HK-2 (cell line): ENCODE data around the gene CCDC91.

Source experiments
- DNase-seq: peaks from one replicate; pipeline ENCODE4 v3.0.0-alpha.2; 2018; ENCODE audit not compliant: unreplicated experiment

Gene CCDC91, protein sequence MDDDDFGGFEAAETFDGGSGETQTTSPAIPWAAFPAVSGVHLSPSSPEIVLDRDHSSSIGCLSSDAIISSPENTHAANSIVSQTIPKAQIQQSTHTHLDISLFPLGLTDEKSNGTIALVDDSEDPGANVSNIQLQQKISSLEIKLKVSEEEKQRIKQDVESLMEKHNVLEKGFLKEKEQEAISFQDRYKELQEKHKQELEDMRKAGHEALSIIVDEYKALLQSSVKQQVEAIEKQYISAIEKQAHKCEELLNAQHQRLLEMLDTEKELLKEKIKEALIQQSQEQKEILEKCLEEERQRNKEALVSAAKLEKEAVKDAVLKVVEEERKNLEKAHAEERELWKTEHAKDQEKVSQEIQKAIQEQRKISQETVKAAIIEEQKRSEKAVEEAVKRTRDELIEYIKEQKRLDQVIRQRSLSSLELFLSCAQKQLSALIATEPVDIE

DNA sequence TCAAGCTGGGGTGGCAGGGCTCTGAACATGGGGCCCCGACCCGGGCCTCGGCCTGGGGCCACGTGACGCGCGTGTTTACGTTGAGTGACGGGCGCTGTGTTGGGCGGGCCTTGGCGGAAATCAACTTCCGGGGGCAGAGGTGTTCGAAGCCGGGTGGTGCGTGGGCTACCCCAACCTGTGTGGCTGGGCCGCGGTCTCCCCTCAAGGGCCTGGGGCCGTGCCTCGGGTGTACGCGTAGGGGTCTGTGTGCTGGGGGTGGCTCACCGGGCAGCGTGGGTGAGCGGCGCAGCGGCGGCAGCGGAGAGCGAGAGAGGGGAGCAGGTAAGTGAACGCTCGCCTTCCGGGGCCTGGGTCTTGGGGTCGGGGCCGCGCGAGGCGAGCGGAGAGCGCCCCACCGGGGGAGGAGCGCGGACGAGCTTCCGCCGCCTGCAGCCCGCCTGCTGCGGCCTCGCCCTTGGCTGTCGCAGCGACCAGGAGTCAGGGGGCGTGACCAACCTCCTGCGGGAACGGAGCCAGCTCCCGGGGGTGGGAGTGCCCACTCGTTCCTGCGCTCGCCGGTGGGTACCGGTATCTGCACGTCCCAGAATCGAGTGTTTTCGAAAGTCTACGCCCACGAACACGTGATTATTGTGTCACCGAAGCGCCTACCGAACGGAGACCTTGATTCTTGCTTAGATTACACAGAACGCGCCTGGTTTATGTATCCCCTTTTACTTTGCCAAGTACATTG lies at the start of gene CCDC91:
CCDC91 (plus strand) TSS at position 136 of the 730 bp plus-strand sequence. CDS start 66,760 bp downstream, outside the sequence.
- DNase-seq, result peak; percentile 84

DNA sequence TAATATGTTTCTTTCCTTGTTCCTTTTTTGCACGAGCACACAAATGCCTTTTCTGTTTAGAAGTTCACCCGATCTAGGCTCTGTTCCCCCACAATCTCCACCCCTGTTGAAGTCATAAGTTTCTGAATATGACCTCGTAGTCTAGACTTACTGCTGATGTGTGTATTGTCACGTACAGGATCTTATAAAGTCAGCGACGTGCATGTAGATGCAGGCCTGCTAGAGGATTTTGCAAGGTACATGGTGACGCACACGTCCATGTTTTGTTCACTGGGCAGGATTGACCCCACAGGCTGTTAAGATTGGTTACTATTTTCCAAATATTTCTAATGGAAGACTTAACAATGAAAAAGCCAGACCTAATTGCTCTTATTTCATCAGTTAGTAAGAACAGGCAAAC lies 46.2 kb upstream of the CCDC91 start:
- no peak for DNase-seq

DNA sequence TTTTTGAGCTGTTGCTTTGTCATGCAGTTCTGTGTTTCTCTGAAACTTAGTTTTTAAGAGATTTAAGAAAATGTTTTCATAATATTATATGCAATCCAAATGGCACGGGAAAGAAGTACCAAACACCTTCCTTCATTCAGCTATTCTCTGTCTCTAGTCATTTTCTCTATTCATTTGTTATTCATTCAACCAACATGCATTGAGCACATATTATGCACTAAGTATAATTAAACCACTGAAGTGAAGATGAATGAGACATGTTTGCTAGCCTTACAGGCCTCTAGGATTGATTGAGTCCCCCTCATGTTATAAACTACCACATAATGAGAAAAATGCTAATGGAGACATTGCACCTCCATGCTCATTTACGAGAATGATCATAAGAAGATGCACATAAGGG lies 45.7 kb upstream of the CCDC91 start:
- DNase-seq, result no peak

DNA sequence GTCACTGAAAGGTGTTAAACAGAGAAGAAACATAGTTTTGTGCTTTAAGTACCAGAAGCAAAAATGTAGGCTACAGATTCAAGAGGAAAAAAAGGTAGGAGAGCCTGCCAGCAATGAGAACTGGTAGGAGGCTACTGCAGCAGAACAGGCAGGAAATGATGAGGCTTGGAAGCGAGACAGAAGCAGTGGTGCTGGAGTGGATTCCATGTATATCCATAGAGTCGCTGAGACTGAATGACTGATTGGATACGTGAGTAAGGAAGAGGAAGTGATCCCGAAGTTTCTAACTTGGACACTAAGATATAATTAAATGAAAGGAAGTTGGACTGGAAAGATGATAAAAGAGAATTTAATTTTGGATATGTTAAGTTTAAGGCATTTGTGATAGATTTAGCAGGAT lies 45.0 kb upstream of the CCDC91 start:
- DNase-seq, result no peak

DNA sequence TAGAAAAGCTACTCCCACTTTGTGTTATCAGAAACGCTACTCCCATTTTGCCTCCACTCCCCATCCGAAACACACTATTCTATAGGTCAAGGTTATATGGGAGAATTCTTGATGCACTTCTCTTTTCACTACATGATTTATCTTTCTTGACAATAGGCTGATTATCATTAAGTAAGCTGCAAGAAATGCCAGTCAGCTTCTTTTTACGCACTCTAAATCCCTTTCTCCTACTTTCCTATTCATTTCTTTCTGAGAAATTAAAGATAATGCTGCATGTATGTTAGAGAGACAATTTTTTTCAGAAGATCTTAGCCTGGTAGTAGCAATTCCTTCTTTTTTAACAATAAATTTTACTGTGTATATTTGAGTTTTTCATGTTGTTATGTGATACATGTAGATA lies 41.0 kb upstream of the CCDC91 start:
- DNase-seq, result no peak

DNA sequence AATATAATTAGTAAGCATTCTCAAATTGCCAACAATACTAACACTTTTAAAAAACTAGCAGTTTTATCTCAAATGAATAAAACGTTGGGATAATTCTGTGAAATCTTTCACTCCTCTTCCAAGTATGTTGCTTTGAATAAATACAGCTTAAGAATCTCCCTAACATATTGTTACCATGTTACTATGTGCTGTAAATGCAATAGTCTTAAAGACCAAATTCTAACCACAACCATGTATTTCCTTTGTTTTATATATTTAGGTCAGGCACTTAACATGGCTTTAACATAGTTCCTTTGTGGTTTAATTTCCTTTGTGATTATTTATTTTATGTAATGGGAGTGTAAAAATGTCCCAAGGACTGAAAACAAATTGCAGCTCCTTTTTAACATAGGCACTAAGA lies 33.9 kb upstream of the CCDC91 start:
- DNase-seq, result no peak

DNA sequence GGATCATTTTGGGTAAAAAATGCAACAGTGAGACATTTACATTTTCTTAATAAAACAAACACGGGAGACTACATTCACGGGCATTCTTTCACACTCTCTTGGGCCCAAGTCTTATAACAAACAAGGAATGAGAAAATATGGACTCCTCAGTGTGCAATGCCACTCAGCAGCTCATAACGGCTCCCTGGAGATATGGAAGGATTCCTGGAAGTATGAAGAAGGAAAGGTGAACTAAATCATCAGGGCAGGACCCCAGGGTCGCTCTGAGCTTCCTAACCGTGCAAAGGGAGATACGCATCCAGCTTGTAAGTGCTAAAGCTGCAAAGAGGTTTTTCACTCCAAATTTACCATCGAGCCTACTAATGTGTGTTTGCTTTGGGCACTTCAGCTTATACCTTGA lies 33.5 kb upstream of the CCDC91 start:
- DNase-seq, result no peak

DNA sequence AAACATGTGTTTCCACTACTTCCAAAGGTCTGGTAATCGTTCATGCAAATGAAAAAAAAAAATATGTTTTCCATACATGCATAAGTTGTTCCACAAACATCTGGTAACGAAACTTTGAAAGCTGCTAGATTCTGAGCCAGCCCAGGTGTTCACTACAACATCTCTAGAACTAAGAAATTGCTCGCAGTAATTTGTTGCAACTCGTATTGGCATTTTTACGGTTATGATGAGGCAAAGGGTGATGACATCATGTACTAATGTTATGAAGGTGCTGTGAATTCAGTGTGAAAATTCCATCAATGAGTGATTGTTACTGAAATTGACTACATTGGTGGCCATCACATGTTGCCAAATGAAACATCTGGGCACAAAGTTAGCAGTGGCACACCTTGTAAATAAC lies 31.9 kb upstream of the CCDC91 start:
- no peak for DNase-seq

DNA sequence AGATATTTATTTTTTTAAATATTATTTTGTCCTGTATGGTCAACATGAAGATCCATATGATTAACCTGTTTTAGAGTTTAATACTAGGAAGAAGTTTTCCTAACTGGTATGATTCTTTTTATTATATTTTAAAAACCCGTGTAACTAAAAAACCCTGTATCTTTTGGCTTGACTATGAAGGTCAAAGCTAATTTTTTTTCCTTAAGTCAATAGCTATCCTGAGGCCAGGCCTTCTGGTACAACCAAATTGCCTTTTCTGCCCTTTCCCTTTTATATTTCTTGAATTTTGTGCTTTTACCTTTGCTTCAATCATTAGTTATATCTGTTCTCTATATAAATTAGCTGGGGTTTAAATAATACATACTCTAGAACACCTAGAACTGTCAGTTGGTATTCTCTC lies 30.6 kb upstream of the CCDC91 start:
- no peak for DNase-seq

DNA sequence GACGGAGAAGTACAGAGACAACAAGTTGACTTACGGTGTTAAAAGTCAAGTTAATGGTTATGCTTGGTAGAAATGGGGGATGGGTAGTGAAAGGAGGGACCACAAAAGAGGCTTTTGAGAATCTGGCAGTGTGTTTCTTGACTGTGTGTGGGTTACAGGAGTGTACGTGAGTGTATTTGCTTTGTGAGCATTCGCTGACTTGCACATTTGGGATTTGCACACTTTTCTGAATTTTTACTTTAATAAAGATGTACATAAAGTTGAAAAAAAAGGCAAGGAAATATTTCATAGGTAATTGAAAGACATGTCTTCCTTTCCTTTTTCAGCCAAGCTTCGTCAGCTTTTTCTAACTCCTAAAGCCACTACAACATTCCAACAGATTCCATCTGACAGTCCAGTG lies 28.6 kb upstream of the CCDC91 start:
- DNase-seq, result no peak

DNA sequence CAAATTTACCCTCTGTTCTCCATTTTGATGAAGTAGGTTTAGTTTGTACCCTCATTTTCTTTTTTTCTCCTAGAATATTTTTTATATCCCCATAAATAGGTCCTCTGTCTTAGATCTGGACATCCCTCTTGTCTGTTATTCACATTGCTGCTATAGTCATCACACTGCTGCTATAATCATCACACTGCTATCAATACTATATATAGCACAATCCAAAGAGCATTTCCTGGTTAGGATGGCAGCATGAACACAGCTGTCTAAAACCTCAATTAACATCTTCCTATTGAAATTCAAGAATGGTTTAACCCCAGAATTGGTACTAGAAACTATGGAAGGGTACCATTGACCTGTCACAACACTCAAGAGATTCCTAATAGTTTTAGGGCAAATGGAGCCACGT lies 27.6 kb upstream of the CCDC91 start:
- DNase-seq, result no peak

DNA sequence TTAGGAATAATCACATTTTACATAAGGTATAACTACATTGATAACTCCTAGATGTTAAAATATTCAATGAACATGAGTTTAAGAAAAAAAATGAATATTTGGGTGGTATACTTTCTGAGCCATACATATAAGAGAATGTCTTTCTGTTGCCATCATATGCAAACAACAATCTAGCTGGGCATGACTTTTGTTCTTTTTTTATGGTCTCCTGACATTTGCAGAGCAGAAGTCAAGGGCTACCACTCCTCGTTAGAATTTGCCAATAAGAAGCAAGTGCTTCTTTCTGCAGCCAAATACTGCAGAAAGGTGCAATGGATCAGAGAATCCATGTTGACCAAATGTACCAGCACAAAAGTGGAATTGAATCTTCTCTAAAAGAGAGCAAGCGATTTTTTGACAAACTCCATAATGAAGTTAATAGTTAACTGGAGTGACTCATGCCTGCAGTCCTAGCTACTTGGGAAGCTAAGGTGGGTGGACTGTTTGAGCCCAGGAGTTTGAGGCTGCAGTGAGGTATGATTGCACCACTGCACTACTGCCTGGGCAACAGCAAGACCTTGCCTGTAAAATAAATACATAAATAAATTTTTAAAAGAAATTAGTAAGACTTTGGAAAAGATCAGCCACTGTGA lies 25.5 kb upstream of the CCDC91 start:
- peak; percentile 1 for DNase-seq

DNA sequence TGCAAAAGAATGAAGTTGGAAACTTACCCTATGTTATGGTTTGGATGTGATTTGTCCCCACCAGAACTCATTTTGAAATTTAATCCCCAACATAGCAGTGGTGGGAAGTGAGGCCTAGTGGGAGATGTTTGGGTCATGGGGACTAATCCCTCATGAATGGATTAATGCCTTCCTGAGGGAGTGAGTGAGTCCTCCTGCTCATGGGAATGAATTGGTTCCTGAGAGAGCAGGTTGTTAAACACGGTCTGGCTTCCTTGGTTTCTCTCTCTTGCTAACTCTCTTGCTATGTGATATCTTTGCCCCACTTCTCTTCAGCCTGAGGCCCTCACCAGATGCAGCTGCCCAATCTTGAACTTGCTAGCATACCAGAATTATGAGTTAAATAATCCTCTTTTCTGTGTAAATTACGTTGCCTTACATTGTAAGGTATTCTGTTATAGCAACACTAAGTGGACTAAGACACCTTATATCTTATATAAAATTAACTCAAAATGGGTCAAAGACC lies 22.2 kb upstream of the CCDC91 start:
- no peak for DNase-seq

DNA sequence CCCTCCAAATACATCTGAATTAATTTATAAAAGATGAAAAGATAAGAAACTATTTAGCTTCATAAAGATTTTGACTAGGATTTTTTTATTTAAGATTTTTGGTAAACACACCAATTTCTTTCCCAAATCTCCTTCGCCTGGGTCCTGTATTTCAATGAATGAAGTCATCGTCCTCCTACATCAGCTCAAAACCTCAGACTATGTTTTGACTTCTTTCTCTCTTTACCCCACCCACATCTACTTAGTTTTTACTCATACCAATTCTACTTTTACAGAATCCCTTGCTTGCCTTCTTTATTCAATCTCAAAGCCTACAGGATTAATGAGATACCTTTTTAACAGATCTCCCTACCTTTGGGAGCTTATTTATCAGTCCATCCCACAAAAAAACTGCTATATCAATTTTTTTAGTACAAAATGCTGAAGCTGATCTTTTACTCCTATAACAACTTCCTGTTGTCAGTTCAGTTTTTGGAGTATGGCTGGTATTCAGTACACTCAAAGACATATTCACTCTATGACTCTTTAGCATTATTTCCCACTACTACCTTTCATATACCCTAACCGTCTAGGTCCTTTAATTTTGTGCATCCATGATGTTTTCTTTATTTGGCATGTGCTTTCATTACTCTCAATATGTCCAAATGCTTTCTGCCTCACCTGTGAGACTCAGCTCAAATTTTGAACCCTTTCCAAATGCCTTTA lies 18.7 kb upstream of the CCDC91 start:
- no peak for DNase-seq

DNA sequence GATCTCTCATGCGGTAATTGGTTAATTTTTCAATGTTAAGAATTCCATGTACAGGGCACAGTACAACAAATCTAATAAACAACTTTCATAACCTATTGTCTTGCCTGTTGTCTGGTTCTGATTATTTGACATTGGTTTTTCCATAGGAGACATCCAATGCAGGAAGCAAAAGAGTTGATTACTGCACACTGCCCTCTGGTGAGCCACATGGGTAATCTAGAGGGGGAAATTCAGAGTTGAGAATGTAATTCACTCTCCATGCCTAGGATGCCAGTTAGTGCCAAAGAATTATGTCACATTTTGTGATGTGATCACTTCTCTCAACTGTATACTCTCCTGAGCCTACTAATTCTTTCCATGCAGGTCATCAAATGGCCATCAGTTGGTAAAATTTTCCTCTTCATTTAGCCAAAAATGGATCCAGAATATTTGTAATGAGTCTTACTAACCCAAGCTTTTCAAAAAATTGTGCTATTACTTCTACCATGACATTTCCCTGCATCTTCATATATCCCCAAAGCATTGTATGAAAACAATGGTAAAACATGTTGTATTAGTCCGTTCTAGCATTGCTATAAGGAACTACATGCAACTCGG lies 17.7 kb upstream of the CCDC91 start:
- DNase-seq, result no peak

DNA sequence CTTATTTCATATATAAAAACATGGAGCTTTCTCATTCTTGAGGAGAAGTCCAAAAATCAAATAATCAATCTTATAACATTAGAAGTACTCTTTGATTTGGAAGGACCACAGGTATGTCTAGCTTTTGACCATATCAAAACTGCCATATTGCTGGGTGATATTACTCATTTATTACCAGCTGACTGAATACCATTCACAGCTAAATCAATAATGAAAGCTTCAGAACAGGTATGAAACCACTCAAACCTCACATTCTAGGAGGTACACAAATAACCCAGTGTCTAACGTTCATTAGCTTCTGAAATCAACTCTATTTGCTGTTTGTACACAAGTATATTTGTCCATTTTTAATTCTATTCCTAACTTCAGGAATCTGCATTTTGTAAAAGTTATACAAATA lies 16.8 kb upstream of the CCDC91 start:
- DNase-seq, result no peak

DNA sequence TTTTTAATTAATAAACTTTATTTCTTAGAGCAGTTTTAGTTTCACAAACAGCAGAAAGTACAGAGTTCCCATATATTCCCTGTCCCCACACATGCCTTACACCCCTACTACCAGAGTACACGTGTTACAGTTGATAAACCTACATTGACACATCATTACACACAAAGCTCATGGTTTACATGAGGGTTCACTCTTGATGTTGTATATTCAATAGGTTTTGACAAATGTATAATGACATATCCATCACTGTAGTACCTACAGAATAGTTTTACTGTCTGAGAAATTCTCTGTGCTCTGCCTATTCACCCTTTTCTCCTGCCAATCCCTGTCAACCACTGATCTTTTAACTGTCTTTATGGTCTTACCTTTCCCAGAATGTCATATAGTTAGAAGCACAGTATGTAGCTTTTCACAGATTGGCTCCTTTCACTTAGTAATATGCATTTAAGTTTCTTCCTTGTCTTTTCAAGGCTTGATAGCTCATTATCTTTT lies 15.1 kb upstream of the CCDC91 start:
- DNase-seq, result no peak

DNA sequence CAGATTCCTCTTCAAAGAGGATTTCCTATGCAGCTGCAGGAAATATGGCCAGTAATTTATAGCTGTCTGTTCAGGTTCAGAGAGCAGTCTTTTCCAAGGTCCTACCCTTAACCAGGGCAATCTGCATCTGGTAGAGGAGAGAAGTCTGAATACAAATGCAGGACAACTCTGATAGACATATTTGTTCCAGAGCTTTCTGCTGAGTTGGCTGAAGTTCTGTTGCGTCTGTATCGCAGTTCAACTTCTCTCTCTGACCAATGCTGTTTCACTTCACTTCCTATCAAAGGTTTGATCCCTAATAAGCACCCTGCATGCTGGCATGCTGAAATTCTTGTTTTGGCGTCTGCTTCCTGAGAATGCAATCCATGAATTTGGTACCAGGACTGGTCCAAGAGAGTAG lies 14.0 kb upstream of the CCDC91 start:
- no peak for DNase-seq

DNA sequence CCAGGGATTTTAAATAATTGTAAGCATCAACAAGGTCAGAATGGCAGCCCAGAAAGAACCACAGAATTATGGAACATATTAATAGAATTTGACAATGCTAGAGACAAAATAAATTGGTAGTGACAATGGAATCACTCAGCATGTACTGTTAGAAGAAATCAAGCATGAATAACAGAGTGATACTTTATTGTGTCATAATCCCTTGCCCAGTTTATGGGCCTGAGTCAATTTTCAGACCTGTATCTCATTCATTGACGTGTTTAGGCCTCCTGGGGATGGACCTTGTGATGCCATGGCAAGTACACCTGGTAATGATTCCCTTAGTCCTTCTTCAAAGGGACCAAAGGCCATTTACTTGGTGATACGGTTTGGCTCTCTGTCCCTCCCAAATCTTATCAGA lies 12.8 kb upstream of the CCDC91 start:
- no peak for DNase-seq

DNA sequence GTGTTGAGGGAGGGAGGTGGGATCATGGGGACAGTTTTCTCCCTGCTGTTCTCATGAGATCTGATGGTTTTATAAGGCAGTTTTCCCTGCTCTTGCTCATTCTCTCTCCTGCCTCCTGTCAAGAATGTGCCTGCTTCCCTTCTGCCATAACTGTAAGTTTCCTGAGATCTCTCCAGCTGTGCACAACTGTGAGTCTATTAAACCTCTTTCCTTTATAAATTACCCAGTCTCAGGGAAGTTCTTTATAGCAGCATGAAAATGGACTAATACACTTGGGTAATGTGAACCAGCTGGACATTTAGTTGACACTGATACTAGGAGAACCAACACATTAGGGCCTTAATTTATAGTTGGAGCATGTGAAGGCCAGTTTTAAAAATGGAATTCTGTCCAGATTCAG lies 12.4 kb upstream of the CCDC91 start:
- no peak for DNase-seq

DNA sequence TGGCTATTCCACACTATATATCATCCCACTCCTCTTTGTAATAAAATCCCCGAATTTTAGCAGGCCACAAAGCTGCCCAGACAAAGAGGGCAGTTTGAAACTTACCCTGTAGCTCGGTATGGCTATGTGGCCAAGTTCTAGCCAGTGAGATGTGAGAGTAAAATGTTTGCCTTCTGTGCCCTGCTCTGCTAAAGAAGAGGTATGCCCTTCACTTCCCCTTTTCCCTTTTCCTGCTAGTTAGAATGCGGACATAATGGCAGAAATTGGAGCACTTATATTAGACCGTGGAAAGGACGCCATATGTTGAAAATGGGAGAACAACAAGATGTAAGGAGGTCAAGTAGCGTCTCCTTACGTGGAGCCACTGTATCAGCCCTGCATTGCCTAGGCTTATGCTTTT lies 11.5 kb upstream of the CCDC91 start:
- DNase-seq, result no peak
